ENCODE measurements around the gene RAB3A.

GRCh38 chr19:18171605-18172327 is 32.1 kb downstream of the RAB3A start:
- TF ChIP-seq CTCF (IDR thresholded peaks at IDR 0.05 in 2 of 3, conservative IDR thresholded peaks at IDR 0.05 in 1 of 3; ENCODE audit: borderline replicate concordance in 1 of 3, insufficient read depth in 1 of 3, low read depth in 2 of 3, low read length in 2 of 3) (no peak), FOSL1 (IDR thresholded peaks at IDR 0.05; ENCODE audit: low read depth) (no peak), MAX (IDR thresholded peaks at IDR 0.05) (no peak), ZNF274 (IDR thresholded peaks at IDR 0.05; ENCODE audit: low read depth, low read length) (no peak), EZH2 (IDR thresholded peaks at IDR 0.05) (no peak), CEBPB (IDR thresholded peaks at IDR 0.05; ENCODE audit: low read depth) (no peak), JUND (IDR thresholded peaks at IDR 0.05) (no peak)
